HCT116 (cell line): ENCODE results near the gene DIS3L2.

Experiments
- CEBPB ChIP-seq: IDR thresholded peaks from 2 replicates; pipeline ENCODE4 v1.6.1; 2012; ENCODE audit warnings: low read depth
- CTCF ChIP-seq, 3 experiments: fragments of 200-600 bp in 1 of 3; sonication (generic) in 1 of 3; IDR thresholded peaks in 2 of 3; conservative IDR thresholded peaks in 1 of 3; 2 replicates each; pipeline ENCODE4 v1.5.1; 2012 to 2017; ENCODE audit warnings: low read depth in 2 of 3, low read length in 2 of 3, antibody characterized with exemption in 1 of 3, borderline replicate concordance in 1 of 3, control low read depth in 1 of 3, mild to moderate bottlenecking in 1 of 3, mixed read lengths in 1 of 3, mixed run types in 1 of 3, moderate library complexity in 1 of 3; ENCODE audit not compliant: insufficient read depth in 1 of 3
- EGR1 ChIP-seq: IDR thresholded peaks from 2 replicates; pipeline ENCODE4 v1.6.1; 2012; ENCODE audit warnings: low read depth
- ELF1 ChIP-seq: IDR thresholded peaks from 2 replicates; pipeline ENCODE4 v1.6.1; 2012; ENCODE audit warnings: low read depth, borderline replicate concordance
- EZH2 ChIP-seq: fragments of 200-600 bp; sonication (generic); IDR thresholded peaks from 2 replicates; pipeline ENCODE4 v1.6.1; 2017; ENCODE audit warnings: antibody characterized with exemption, mixed run types
- MAX ChIP-seq: IDR thresholded peaks from 2 replicates; pipeline ENCODE4 v1.6.1; 2012
- POLR2A ChIP-seq: IDR thresholded peaks from 2 replicates; pipeline ENCODE4 v1.7.0; 2011; ENCODE audit warnings: borderline replicate concordance; ENCODE audit not compliant: insufficient read depth, insufficient read length; ENCODE audit errors: extremely low read depth
- POLR2AphosphoS5 ChIP-seq: IDR thresholded peaks from 2 replicates; pipeline ENCODE4 v1.6.1; 2011; ENCODE audit warnings: mild to moderate bottlenecking, low read depth, low read length, moderate library complexity
- SIN3A ChIP-seq: IDR thresholded peaks from 2 replicates; pipeline ENCODE4 v1.6.1; 2012; ENCODE audit warnings: low read depth
- SP1 ChIP-seq: IDR thresholded peaks from 2 replicates; pipeline ENCODE4 v1.6.1; 2012; ENCODE audit warnings: low read depth
- TCF7L2 ChIP-seq: IDR thresholded peaks from 2 replicates; pipeline ENCODE4 v1.7.0; 2011; ENCODE audit warnings: borderline replicate concordance, inconsistent platforms; ENCODE audit not compliant: insufficient read depth, insufficient read length; ENCODE audit errors: extremely low read depth
- YY1 ChIP-seq: IDR thresholded peaks from 2 replicates; pipeline ENCODE4 v1.6.1; 2011; ENCODE audit warnings: low read length, low read depth, moderate library complexity, mild to moderate bottlenecking; ENCODE audit not compliant: insufficient replicate concordance; ENCODE audit errors: extremely low read depth
- ZBTB33 ChIP-seq: IDR thresholded peaks from 2 replicates; pipeline ENCODE4 v1.6.1; 2011; ENCODE audit warnings: mild to moderate bottlenecking, low read length, moderate library complexity; ENCODE audit not compliant: insufficient replicate concordance; ENCODE audit errors: extremely low read depth
- ZNF274 ChIP-seq: fragments of 200-500 bp; sonication (Bioruptor generic); IDR thresholded peaks from 2 replicates; pipeline ENCODE4 v1.6.1; 2014; ENCODE audit warnings: mild to moderate bottlenecking, low read depth, low read length, inconsistent platforms

- no peak for TF ChIP-seq CTCF (IDR thresholded peaks at IDR 0.05 in 2 of 3, conservative IDR thresholded peaks at IDR 0.05 in 1 of 3; ENCODE audit: borderline replicate concordance in 1 of 3, insufficient read depth in 1 of 3, low read depth in 2 of 3, low read length in 2 of 3)
- TF ChIP-seq YY1: no peak
- TF ChIP-seq ZNF274: no peak
- no peak for TF ChIP-seq TCF7L2
- TF ChIP-seq POLR2A: no peak
- no peak for TF ChIP-seq ELF1
- TF ChIP-seq MAX: no peak
- TF ChIP-seq SIN3A: no peak
- no peak for TF ChIP-seq EZH2
- no peak for TF ChIP-seq ZBTB33
- TF ChIP-seq EGR1: no peak
- TF ChIP-seq CEBPB: no peak
- TF ChIP-seq SP1: no peak
- no peak for TF ChIP-seq POLR2AphosphoS5
Measured at GRCh38 chr2:232338759-232339106, 377.2 kb downstream of the DIS3L2 start.
